Measurements from ENCODE around the gene RRAGD. TPM values are rescaled to one million over a fixed set of nuclear protein-coding genes. Genes with fewer than 3 reads are reported as not detected.

Gene RRAGD
- total RNA-seq, 1 experiment from 2014 or later, result 27.8 TPM

- in situ Hi-C loops (cut with HindIII; ENCODE audit: low pct_unique_long_range_greater_than_20kb, low sequenced_read_pairs), result no loop called here
- ChIA-PET CTCF (interaction anchor here (0.9 kb wide), 1 partner anchor 13 kb away, joined by 3 read pairs; no protein-coding TSS in a partner anchor), POLR2A (interaction anchor here (0.6 kb wide), 1 partner anchor 1755 kb away, joined by 3 read pairs; no protein-coding TSS in a partner anchor)
- H3K27me3 ChIP-seq (ENCODE audit: control insufficient read depth, insufficient read depth, low read length), result no peaks in the 10 kb centered on the region
- no TSS peak for BruUV-seq (replicated peaks)
- H3K4me3 ChIP-seq (ENCODE audit: low read depth in 2 of 2, low read length in 2 of 2), result no peak overlapping the region
- no peak for ATAC-seq
- intact Hi-C loops (cut with micrococcal nuclease; ENCODE audit: unreplicated experiment), result no loop called here
- H3K4me1 ChIP-seq (ENCODE audit: control insufficient read depth, insufficient read depth, low read length), result 0 out of 2 replicates have a peak, but pooled peaks cover 4% of the 10 kb centered on the region
- H3K36me3 ChIP-seq (ENCODE audit: control insufficient read depth, insufficient read depth, low read length), result no peaks in the 10 kb centered on the region
- no peaks in the 10 kb centered on the region for H3K9me3 ChIP-seq (ENCODE audit: control insufficient read depth, insufficient read depth, low read depth, low read length)
- TF ChIP-seq SIN3A (IDR thresholded peaks at IDR 0.05; ENCODE audit: borderline replicate concordance, insufficient read depth, low read depth, low read length), result no peak
- TF ChIP-seq REST (IDR thresholded peaks at IDR 0.05; ENCODE audit: insufficient read depth in 1 of 2, low read depth in 2 of 2, low read length in 1 of 2), result no peak
- no peak for TF ChIP-seq CTCF (IDR thresholded peaks at IDR 0.05)
- H3K27ac ChIP-seq (ENCODE audit: low read length), result no peak overlapping the region
- DNase-seq (ENCODE audit: low read depth, low spot score), result no peak
These were observed 52.5 kb downstream of the RRAGD start for GRCh38 chr6:89359561-89359960.

GRCh38 chr6:89357390-89357789 lies 54.7 kb downstream of the RRAGD start:
- H3K9me3 ChIP-seq (ENCODE audit: control insufficient read depth, insufficient read depth, low read depth, low read length), result no peaks in the 10 kb centered on the region
- no peaks in the 10 kb centered on the region for H3K36me3 ChIP-seq (ENCODE audit: control insufficient read depth, insufficient read depth, low read length)
- intact Hi-C loops (cut with micrococcal nuclease; ENCODE audit: unreplicated experiment), result no loop called here
- no peak overlapping the region for H3K27ac ChIP-seq (ENCODE audit: low read length)
- BruUV-seq (replicated peaks), result no TSS peak
- ChIA-PET POLR2A (no interaction called here), CTCF (interaction anchor here (0.6 to 1.7 kb wide), 2 partner anchors 15 to 111 kb away, joined by 3 to 5 read pairs; no protein-coding TSS in a partner anchor)
- H3K27me3 ChIP-seq (ENCODE audit: control insufficient read depth, insufficient read depth, low read length), result no peaks in the 10 kb centered on the region
- H3K4me1 ChIP-seq (ENCODE audit: control insufficient read depth, insufficient read depth, low read length), result 0 out of 2 replicates have a peak, but pooled peaks cover 4% of the 10 kb centered on the region
- DNase-seq (ENCODE audit: low read depth, low spot score) (no peak), ATAC-seq (no peak)
- in situ Hi-C loops (cut with HindIII; ENCODE audit: low pct_unique_long_range_greater_than_20kb, low sequenced_read_pairs), result no loop called here
- no peak for TF ChIP-seq REST (IDR thresholded peaks at IDR 0.05; ENCODE audit: insufficient read depth in 1 of 2, low read depth in 2 of 2, low read length in 1 of 2)
- TF ChIP-seq POLR2AphosphoS5 (IDR thresholded peaks at IDR 0.05; ENCODE audit: low read depth, low read length), result no peak
- TF ChIP-seq SIN3A (IDR thresholded peaks at IDR 0.05; ENCODE audit: borderline replicate concordance, insufficient read depth, low read depth, low read length), result no peak
- no peak for TF ChIP-seq CTCF (IDR thresholded peaks at IDR 0.05)
- no peak for TF ChIP-seq TCF7L2 (IDR thresholded peaks at IDR 0.05; ENCODE audit: low read depth, low read length)
- H3K4me3 ChIP-seq (ENCODE audit: low read depth in 2 of 2, low read length in 2 of 2), result peak overlapping the region in 1 of 2 experiments; percentile 1; a peak in 1 of 4 replicates

All from Panc1 (cell line).